H9 (cell line): ENCODE results near the gene TCERG1L. TPM values are rescaled to one million over a fixed set of nuclear protein-coding genes. Genes with fewer than 3 reads are reported as not detected.

ENCODE experiments used
- DNase-seq: peaks from one replicate; pipeline ENCODE4 v3.0.0-alpha.2; 2017
- H2AFZ ChIP-seq: one replicate; pipeline ENCODE4 v1.6.1; 2013; ENCODE audit warnings: mild to moderate bottlenecking, low read length, control low read depth, moderate library complexity
- H2AK5ac ChIP-seq: 2 replicates; pipeline ENCODE4 v1.6.1; 2013; ENCODE audit warnings: low read length, control low read depth, mixed read lengths; ENCODE audit not compliant: insufficient read length
- H2BK120ac ChIP-seq: one replicate; pipeline ENCODE4 v1.6.1; 2013; ENCODE audit warnings: low read depth, mild to moderate bottlenecking, low read length, control low read depth, inconsistent platforms; ENCODE audit not compliant: poor library complexity, severe bottlenecking
- H2BK12ac ChIP-seq: 2 replicates; pipeline ENCODE4 v1.6.1; 2013; ENCODE audit warnings: low read length, control low read depth, mixed read lengths, low read depth; ENCODE audit not compliant: insufficient read length
- H2BK15ac ChIP-seq: 2 replicates; pipeline ENCODE4 v1.6.1; 2013; ENCODE audit warnings: low read depth, low read length, control low read depth
- H2BK20ac ChIP-seq: one replicate; pipeline ENCODE4 v1.6.1; 2013; ENCODE audit warnings: low read depth, mild to moderate bottlenecking, low read length, control low read depth, inconsistent platforms; ENCODE audit not compliant: poor library complexity, severe bottlenecking
- H2BK5ac ChIP-seq: 2 replicates; pipeline ENCODE4 v1.6.1; 2013; ENCODE audit warnings: low read length, control low read depth, mixed read lengths; ENCODE audit not compliant: insufficient read length
- H3K14ac ChIP-seq: 2 replicates; pipeline ENCODE4 v1.6.1; 2013; ENCODE audit warnings: low read length, control low read depth; ENCODE audit not compliant: insufficient read depth
- H3K18ac ChIP-seq: 2 replicates; pipeline ENCODE4 v1.6.1; 2013; ENCODE audit warnings: low read depth, mild to moderate bottlenecking, mixed read lengths, low read length, control low read depth; ENCODE audit not compliant: insufficient read length
- H3K23ac ChIP-seq: 2 replicates; pipeline ENCODE4 v1.6.1; 2013; ENCODE audit warnings: low read length, control low read depth, mixed read lengths, low read depth; ENCODE audit not compliant: insufficient read length
- H3K23me2 ChIP-seq: 2 replicates; pipeline ENCODE4 v1.6.1; 2013; ENCODE audit warnings: low read depth, mild to moderate bottlenecking, mixed read lengths, low read length, control low read depth; ENCODE audit not compliant: insufficient read length, poor library complexity, severe bottlenecking
- H3K27ac ChIP-seq: 2 replicates; pipeline ENCODE4 v1.5.1; 2013; ENCODE audit warnings: low read length, control low read depth, mixed read lengths, low read depth; ENCODE audit not compliant: insufficient read length
- H3K27me3 ChIP-seq: 2 replicates; pipeline ENCODE4 v1.6.1; 2013; ENCODE audit warnings: low read length, control low read depth, inconsistent platforms; ENCODE audit not compliant: insufficient read depth
- H3K4ac ChIP-seq: 2 replicates; pipeline ENCODE4 v1.6.1; 2013; ENCODE audit warnings: low read depth, mild to moderate bottlenecking, control low read depth, inconsistent platforms, low read length, moderate library complexity
- H3K4me1 ChIP-seq: 2 replicates; pipeline ENCODE4 v1.6.1; 2013; ENCODE audit warnings: low read length, control low read depth, inconsistent platforms; ENCODE audit not compliant: insufficient read depth
- H3K4me2 ChIP-seq: 2 replicates; pipeline ENCODE4 v1.6.1; 2013; ENCODE audit warnings: low read length, control low read depth, mixed read lengths; ENCODE audit not compliant: insufficient read length, insufficient read depth
- H3K56ac ChIP-seq: 2 replicates; pipeline ENCODE4 v1.6.1; 2013; ENCODE audit warnings: low read depth, mild to moderate bottlenecking, mixed read lengths, low read length, control low read depth; ENCODE audit not compliant: insufficient read length
- H3K79me1 ChIP-seq: 2 replicates; pipeline ENCODE4 v1.6.1; 2013; ENCODE audit warnings: low read depth, mild to moderate bottlenecking, moderate library complexity, low read length, control low read depth, inconsistent platforms; ENCODE audit not compliant: insufficient read depth, poor library complexity, severe bottlenecking
- H3K79me2 ChIP-seq: 2 replicates; pipeline ENCODE4 v1.6.1; 2013; ENCODE audit warnings: low read length, control low read depth, inconsistent platforms; ENCODE audit not compliant: insufficient read depth
- H3K9ac ChIP-seq: 2 replicates; pipeline ENCODE4 v1.6.1; 2013; ENCODE audit warnings: low read length, control low read depth, mixed read lengths; ENCODE audit not compliant: insufficient read length; ENCODE audit errors: extremely low read depth
- H3K9me3 ChIP-seq: one replicate; pipeline ENCODE4 v1.6.1; 2013; ENCODE audit warnings: low read depth, low read length, inconsistent platforms; ENCODE audit not compliant: control insufficient read depth
- H3T11ph ChIP-seq: one replicate; pipeline ENCODE4 v1.6.1; 2013; ENCODE audit warnings: mild to moderate bottlenecking, low read length, control low read depth, inconsistent platforms
- H4K20me1 ChIP-seq: one replicate; pipeline ENCODE4 v1.6.1; 2013; ENCODE audit not compliant: control insufficient read depth, insufficient read length, insufficient read depth
- H4K5ac ChIP-seq: 2 replicates; pipeline ENCODE4 v1.6.1; 2013; ENCODE audit warnings: low read depth, mild to moderate bottlenecking, mixed read lengths, low read length, control low read depth; ENCODE audit not compliant: insufficient read length
- H4K8ac ChIP-seq: replicated peaks from 2 replicates; pipeline ENCODE4 v1.6.1; 2013; ENCODE audit warnings: low read length, control low read depth, mixed read lengths, low read depth; ENCODE audit not compliant: insufficient read length
- H4K91ac ChIP-seq: 2 replicates; pipeline ENCODE4 v1.6.1; 2013; ENCODE audit warnings: low read depth, mild to moderate bottlenecking, moderate library complexity, mixed read lengths, low read length, control low read depth; ENCODE audit not compliant: insufficient read length
- H3K27ac Mint-ChIP-seq, 3 experiments: 2 replicates in 2 of 3; 3 replicates in 1 of 3; pipeline ENCODE4 v1.8.0; 2020 to 2021; ENCODE audit warnings: mixed read lengths in 3 of 3, mild to moderate bottlenecking in 1 of 3, moderate library complexity in 1 of 3
- H3K27me3 Mint-ChIP-seq: 2 replicates; pipeline ENCODE4 v1.8.0; 2021; ENCODE audit warnings: low read depth, mild to moderate bottlenecking, moderate library complexity, mixed read lengths
- H3K36me3 Mint-ChIP-seq, 3 experiments: 2 replicates in 2 of 3; 3 replicates in 1 of 3; pipeline ENCODE4 v1.8.0; 2020 to 2021; ENCODE audit warnings: low read depth in 3 of 3, mixed read lengths in 3 of 3; ENCODE audit not compliant: insufficient read depth in 1 of 3
- H3K4me1 Mint-ChIP-seq, 2 experiments: 2 replicates each; pipeline ENCODE4 v1.8.0; 2020; ENCODE audit warnings: mixed read lengths in 2 of 2
- H3K4me3 Mint-ChIP-seq, 2 experiments: 2 replicates in 1 of 2; 3 replicates in 1 of 2; pipeline ENCODE4 v1.8.0; 2020 to 2021; ENCODE audit warnings: mild to moderate bottlenecking in 2 of 2, mixed read lengths in 2 of 2, moderate library complexity in 1 of 2
- H3K9me3 Mint-ChIP-seq, 2 experiments: 2 replicates in 1 of 2; 3 replicates in 1 of 2; pipeline ENCODE4 v1.8.0; 2020; ENCODE audit warnings: mild to moderate bottlenecking in 2 of 2, mixed read lengths in 2 of 2, moderate library complexity in 1 of 2
- WGBS: extraction: QIAGEN DNeasy Blood & Tissue Kit; methylation state at CpG from one replicate; pipeline ENCODE4 v1.1.7; 2013; ENCODE audit warnings: missing lambda C conversion rate, low lambda C conversion rate, mixed read lengths; ENCODE audit not compliant: insufficient read length; ENCODE audit errors: extremely low coverage; 5-methylcytosine and 5-hydroxymethylcytosine counted together
- total RNA-seq: library from RNA; stranded (reverse); gene quantifications from 2 replicates; pipeline ENCODE4 v1.2.1, GENCODE V29; 2021
- TF ChIP-seq, protein P1 (sequence below): fragments of 200-600 bp; sonication (generic); conservative IDR thresholded peaks from 3 replicates; pipeline ENCODE4 v1.8.0; 2021; ENCODE audit warnings: antibody characterized with exemption, mild to moderate bottlenecking

TCERG1L gene
- total RNA-seq, 1 experiment from 2014 or later = 3.3 TPM

GRCh38 chr10:131269776-131270460, 41.6 kb downstream of the TCERG1L start:
- WGBS = no CpG with 5 or more reads among the region's 17 CpGs
- Histone ChIP-seq H2BK20ac (no peak overlapping the region), H3K4ac (no peak overlapping the region), H2BK12ac (no peak overlapping the region), H3K27me3 (no peaks in the 10 kb centered on the region), H3K4me2 (no peak overlapping the region), H4K20me1 (no peaks in the 10 kb centered on the region), H2BK120ac (no peak overlapping the region), H3K27ac (no peak overlapping the region), H3K56ac (no peak overlapping the region), H3K18ac (no peak overlapping the region), H4K8ac (no peak overlapping the region), H4K91ac (no peak overlapping the region), H2BK5ac (no peak overlapping the region), H3K79me1 (no peaks in the 10 kb centered on the region), H3K23me2 (no peaks in the 10 kb centered on the region), H3K23ac (no peak overlapping the region), H4K5ac (no peak overlapping the region), H3T11ph (no peak overlapping the region), H3K79me2 (no peaks in the 10 kb centered on the region), H2AK5ac (no peak overlapping the region), H3K4me1 (no peaks in the 10 kb centered on the region), H3K14ac (no peak overlapping the region), H3K9ac (no peak overlapping the region), H2BK15ac (no peak overlapping the region), H2AFZ (no peak overlapping the region), H3K9me3 (no peaks in the 10 kb centered on the region)
- Mint-ChIP-seq H3K27ac (no peak overlapping the region), H3K36me3 (peaks cover 0 to 5% (median 0%) of the 10 kb centered on the region in 3 experiments; a peak in 2 of 7 replicates), H3K4me1 (no peaks in the 10 kb centered on the region; a peak in 1 of 4 replicates), H3K9me3 (no peaks in the 10 kb centered on the region), H3K4me3 (no peak overlapping the region), H3K27me3 (peaks cover 2% of the 10 kb centered on the region; the same call in 1 of the 2 replicates)
- TF ChIP-seq, protein P1, sequence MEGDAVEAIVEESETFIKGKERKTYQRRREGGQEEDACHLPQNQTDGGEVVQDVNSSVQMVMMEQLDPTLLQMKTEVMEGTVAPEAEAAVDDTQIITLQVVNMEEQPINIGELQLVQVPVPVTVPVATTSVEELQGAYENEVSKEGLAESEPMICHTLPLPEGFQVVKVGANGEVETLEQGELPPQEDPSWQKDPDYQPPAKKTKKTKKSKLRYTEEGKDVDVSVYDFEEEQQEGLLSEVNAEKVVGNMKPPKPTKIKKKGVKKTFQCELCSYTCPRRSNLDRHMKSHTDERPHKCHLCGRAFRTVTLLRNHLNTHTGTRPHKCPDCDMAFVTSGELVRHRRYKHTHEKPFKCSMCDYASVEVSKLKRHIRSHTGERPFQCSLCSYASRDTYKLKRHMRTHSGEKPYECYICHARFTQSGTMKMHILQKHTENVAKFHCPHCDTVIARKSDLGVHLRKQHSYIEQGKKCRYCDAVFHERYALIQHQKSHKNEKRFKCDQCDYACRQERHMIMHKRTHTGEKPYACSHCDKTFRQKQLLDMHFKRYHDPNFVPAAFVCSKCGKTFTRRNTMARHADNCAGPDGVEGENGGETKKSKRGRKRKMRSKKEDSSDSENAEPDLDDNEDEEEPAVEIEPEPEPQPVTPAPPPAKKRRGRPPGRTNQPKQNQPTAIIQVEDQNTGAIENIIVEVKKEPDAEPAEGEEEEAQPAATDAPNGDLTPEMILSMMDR = no peak
- no peak for DNase-seq
